T-helper 1 cell treated with Interleukin-12 subunit alpha and Interleukin-12 subunit beta and Interleukin-4 antibody, amounts not matched to agents 30 ng/mL and 1 ng/mL, for 36 hours (primary cell): Measurements from ENCODE around the gene CIRBP. TPM values are rescaled to one million over a fixed set of nuclear protein-coding genes. Genes with fewer than 3 reads are reported as not detected.

Experiments used
- intact Hi-C: fragments of 100-400 bp; cut with micrococcal nuclease; formaldehyde crosslinking; loops from one replicate; pipeline ENCODE4 v1.15.1; 2024
- total RNA-seq: library from RNA; stranded (reverse); gene quantifications from 2 replicates; pipeline ENCODE4 v1.2.3, GENCODE V29; 2022

CIRBP gene
- total RNA-seq, 1 donor from 2014 or later = 208 TPM

DNA sequence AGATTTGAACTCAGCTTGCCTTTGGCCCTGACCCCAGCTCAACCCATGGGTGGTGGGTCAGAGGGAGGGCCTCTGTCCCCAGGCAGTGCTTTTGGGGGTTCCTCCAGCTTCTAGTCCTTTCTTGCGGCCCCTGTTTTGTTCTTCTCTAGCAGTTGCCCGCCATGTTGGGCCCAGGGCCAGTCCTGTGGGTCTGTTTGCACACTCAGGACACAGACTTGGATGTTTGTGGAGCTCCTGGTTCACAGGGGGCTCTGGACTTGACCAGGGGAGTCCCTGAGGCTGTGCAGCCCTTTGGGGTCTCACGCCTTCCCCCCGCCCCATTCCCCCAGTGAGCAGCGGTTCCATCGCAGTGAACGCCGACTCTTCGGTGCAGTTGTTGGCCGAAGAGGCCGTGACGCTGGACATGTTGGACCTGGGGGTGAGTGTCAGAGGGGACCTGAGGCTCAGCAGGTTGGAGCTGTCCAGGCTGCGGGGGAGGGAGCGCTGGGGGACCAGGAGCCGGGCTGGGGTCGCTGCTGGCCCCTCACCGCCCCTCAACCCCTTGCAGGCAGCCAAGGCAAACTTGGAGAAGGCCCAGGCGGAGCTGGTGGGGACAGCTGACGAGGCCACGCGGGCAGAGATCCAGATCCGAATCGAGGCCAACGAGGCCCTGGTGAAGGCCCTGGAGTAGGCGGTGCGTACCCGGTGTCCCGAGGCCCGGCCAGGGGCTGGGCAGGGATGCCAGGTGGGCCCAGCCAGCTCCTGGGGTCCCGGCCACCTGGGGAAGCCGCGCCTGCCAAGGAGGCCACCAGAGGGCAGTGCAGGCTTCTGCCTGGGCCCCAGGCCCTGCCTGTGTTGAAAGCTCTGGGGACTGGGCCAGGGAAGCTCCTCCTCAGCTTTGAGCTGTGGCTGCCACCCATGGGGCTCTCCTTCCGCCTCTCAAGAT lies 25.1 kb upstream of the CIRBP start:
- intact Hi-C loops = loop anchor here (1.0 to 10.0 kb wide), 4 partner anchors 22 to 411 kb away; partner anchors contain the start of genes PCSK4 and TCF3

DNA sequence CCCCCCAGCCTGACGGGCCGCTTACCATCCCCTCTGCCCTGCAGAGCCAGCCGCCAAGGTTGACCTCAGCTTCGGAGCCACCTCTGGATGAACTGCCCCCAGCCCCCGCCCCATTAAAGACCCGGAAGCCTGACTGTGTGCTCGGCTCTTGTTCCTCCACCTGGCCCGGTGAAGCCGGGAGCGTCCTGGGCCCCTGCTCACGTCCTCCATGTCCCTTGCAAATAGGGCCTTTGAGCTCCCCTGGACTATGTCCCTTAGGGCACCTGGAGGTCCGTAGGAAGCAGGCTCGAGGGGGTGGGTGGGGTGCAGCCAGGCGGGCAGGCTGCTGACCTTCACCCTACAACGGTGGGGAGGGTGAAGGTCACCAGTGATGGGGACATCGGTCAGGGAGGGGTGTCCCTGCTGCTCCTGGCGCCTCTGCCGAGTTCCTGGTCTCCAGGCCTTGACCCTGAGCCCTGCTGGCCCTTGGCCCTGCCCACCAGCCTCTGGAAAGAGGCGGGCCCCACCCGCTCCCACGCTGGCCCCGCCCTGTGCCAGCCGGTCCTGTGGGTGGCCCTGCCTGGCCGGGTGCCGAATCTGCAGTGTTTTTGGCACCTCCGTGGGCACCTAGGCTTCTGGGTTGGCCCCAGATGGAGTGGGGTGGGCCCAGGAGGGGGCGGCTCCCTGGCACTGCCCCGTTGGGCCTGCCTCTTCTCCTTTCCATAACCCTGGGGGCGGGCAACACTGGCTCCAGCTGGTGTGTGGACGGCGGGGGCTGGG lies 24.3 kb upstream of the CIRBP start:
- intact Hi-C loops = loop anchor here (1.0 to 10.0 kb wide), 5 partner anchors 21 to 583 kb away; partner anchors contain the start of genes PCSK4, RNF126 and TCF3

DNA sequence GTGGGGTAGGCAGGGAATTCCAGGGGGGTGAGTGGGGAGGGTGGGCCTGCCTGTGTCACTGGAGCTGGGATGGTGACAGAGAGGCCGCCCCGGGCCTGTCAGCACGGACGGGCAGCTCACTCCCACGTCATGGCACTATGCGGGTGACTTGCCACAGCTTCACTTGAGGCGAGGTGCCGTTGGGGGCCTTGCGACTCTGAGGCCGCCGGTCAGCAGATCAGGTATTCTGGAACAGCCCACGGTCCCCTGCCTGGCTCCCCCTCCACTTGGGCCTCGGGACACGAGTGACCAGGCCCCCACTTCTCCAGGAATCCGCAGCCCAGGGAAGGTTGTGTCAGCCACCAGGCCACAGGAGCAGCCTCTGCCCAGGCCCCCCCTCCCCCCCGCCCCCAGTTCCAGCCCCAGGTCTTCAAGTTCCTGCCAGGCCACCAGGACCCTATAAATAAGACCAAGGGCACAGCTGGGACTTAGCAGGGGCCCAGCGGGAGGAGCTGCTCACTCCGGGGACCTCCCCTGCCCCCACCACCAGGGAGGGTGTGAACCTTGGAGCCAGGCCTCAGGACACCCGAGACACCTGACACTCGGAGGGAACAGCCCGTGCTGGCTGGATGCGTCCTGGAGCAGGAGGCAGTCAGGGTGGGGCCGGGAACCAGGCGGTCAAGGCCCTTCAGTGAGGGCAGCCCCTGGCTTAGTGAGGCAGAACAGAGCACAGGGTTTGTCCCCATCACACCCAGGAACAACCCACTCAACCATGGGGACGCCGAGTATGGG lies 23.5 kb upstream of the CIRBP start:
- intact Hi-C loops = loop anchor here (5.0 to 10.0 kb wide), 2 partner anchors 409 to 583 kb away; partner anchors contain the start of genes RNF126 and TCF3

DNA sequence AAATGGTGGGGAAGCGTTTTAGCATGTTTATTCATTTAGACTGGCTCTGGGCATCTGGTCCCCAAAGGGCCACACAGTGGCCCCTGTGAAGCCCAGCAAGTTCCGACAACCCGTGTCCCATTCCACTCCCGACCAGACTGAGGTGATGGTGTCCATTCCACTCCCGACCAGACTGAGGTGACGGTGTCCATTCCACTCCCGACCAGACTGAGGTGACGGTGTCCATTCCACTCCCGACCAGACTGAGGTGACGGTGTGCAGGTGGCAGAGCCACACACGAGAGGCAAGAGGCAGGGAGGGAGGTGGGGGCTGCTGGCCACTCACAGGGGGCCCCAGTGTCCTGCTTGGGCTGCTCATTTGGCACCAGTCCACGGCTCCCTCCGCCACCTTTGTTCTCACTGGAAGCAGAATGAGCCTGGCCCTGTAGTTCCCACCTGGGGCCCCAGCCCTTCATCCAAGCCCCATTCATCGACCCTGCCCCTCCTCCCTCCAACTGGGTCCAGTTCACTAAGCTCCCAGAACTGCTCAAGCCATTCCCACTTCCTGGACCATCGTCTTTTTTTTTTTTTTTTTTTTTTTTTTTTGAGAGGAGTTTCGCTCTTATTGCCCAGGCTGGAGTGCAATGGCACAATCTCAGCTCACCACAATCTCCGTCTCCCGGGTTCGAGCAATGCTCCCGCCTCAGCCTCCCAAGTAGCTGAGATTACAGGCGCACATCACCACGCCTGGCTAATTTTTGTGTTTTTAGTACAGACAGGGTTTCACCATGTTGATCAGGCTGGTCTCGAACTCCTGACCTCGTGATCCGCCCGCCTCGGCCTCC lies 22.7 kb upstream of the CIRBP start:
- intact Hi-C loops = loop anchor here (5.0 to 10.0 kb wide), 2 partner anchors 408 to 584 kb away; partner anchors contain the start of genes RNF126 and TCF3

GRCh38 chr19:1247748-1248138 lies 21.4 kb upstream of the CIRBP start:
- intact Hi-C loops = loop anchor here (2.0 to 10.0 kb wide), 4 partner anchors 385 to 585 kb away; partner anchors contain the start of genes RNF126 and TCF3

DNA sequence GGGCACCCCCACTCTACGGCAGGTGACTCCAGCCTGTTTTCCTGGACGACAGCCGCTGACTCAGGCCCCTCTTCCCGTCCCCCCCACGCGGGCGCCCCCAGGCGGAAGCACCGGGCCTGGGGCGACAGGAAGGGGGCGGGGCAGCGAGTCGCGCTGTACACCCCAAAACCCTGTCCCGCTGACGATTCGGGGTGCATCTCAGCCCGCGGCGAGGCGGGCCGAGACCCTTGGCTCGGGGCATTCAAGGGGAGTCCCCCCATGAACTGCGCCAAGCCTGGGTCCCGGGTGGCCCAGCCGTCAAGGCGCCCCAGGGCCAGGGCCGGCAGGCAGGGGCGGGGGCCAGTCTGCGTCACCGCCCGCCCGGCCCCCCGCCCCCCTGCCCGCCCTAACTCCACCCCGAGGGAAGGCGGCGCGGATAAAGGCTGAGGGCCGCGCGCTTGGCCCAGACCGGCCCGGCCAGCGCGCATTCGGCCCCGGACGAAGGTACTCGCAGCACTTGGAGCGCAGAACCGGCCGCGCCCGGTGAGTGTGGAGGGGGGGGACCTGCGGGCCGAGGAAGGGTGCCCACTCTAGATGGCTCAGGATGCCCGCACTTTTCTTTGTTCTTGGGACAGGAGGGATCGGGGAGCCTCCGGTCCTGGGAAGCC lies 20.9 kb upstream of the CIRBP start, which contains the start of gene MIDN:
Gene MIDN (plus strand): TSS at position 445 of the 647 bp plus-strand sequence. CDS start 1,714 bp downstream, outside the sequence.
- intact Hi-C loops = loop anchor here (2.0 to 10.0 kb wide), 4 partner anchors 385 to 586 kb away; partner anchors contain the start of genes RNF126 and TCF3

- intact Hi-C loops = loop anchor here (1.0 to 10.0 kb wide), 7 partner anchors 8 to 587 kb away; partner anchors contain the start of genes ATP5F1D, CIRBP, RNF126 and TCF3
Observed at GRCh38 chr19:1248786-1249297, 20.3 kb upstream of the CIRBP start.

DNA sequence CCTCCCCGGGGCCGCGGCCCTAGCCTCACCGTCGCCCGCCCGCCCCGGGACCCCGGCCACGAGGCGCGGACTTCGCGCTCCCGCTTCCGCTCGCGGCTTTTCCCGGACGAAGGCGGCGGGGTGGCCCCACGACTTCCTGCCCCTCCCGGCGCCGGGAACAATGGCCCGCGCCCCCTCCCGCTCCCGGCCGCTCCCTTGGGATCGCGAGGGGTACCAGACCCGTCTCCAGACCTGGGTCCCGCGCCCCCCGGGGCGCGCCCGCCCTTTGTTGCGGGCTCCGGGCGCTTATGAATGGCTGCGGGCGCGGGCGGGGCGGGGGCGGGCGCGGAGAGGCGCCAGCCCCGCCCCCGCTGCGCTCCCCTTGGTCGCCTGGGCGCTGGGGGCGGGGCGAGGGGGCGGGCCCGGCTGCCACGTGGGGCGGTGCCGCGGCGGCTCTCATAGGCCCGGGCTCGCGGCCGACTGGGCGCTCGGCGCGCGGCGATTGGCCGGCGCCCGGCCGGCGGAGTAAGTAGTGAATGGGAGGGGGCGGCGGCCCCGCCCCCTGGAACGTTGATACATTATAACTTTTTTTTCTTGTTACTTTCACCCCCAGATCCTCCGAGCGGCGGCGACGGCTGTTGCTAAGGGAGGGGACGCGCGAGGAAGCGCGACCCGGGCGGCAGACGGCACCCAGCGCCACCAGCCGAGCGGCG lies 19.7 kb upstream of the CIRBP start:
- intact Hi-C loops = loop anchor here (1.0 to 10.0 kb wide), 7 partner anchors 8 to 587 kb away; partner anchors contain the start of genes ATP5F1D, CIRBP, RNF126 and TCF3

DNA sequence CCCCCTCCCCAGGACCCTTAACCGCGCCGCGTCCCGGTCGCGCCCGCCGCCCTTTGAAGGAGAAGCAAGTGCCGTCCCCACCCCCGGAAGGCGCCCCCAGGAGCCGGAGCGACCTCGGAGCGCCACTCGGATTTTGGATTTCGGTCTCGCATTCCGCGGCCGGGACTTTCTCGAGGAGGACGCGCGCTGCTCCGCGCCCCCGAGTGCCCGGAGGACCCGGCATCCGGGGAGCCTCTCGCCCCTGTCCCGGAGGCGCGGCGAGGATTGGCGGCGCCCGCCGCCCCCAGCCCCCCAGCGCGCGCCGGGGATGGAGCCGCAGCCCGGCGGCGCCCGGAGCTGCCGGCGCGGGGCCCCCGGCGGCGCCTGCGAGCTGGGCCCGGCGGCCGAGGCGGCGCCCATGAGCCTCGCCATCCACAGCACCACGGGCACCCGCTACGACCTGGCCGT lies 19.1 kb upstream of the CIRBP start:
- intact Hi-C loops = loop anchor here (1.0 to 10.0 kb wide), 7 partner anchors 9 to 588 kb away; partner anchors contain the start of genes ATP5F1D, CIRBP, RNF126 and TCF3

DNA sequence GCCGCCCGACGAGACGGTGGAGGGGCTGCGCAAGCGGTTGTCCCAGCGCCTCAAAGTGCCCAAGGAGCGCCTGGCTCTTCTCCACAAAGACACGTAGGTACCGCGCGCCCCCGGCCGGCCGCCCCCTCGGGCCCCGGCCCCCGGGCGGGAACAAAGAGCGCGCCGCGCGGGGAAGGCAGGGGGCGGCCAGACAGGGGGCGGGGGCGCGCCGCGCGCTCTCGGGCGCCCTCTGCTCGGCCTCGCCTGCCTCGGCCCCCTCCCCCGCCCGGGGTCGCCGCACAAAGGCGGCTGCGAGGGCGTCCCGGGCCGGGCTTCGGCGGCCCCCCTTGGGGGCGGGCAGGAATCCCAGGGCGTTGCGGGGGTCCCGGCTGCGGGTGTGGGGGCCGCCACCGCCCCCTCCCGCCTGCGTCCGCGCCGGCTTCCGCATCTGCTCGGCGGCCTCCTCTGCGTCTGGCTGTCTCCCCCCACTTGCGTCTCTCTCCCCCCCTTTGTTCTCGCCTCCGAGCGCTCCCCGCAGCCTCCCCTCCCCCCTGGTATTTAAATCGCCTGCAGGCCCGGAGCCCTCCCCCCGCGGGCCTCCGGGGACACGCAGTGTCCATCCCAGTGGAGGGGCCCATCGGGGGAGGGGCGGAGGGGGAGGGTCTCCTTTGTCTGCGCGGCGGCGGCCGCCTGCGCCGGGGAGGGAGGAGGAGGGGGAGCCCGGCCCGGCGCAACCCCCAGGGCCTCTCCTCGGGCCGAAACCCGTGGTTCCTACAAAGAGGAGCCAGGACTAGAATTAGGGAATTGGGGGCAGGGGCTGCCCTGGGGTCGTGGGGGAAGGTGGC lies 18.5 kb upstream of the CIRBP start:
- intact Hi-C loops = no loop called here

DNA sequence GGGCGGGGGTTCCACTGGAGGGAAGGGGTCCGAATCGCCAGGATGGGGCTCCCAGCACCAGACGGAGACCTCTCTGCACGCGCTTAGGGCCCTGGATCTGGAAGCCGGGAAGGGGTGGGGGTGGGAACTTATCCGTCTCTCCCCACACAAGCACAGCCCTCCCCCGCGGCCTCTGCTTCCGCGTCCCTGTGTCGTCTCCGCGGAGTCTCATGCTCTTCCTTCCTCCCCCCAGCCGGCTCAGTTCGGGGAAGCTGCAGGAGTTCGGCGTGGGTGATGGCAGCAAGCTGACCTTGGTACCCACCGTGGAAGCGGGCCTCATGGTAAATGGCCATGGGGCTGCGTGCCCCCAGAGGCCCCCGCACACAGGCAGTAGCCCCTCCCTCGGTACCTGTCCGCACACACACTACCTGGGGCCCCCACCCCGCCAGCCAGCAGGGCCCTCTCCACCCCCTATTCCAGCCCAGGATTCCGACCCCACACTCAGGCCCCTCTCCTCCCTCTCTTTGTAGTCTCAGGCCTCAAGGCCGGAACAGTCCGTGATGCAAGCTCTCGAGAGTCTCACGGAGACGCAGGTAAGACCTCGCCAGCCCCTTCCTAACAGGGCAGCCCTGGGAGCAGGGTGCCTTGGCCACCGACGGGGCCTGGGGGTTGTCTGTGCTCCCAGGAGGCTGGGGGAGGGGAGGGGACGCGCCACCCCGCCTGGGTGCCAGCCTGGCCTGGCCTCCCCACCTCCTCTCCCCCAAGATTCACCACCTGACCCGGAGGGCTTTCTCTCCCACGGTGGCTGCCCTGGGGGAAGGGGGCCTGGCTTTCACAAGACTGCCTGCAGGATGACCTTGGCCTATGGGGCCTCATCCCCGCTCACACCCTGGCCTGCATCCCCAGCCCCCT lies 17.6 kb upstream of the CIRBP start:
- intact Hi-C loops = no loop called here

DNA sequence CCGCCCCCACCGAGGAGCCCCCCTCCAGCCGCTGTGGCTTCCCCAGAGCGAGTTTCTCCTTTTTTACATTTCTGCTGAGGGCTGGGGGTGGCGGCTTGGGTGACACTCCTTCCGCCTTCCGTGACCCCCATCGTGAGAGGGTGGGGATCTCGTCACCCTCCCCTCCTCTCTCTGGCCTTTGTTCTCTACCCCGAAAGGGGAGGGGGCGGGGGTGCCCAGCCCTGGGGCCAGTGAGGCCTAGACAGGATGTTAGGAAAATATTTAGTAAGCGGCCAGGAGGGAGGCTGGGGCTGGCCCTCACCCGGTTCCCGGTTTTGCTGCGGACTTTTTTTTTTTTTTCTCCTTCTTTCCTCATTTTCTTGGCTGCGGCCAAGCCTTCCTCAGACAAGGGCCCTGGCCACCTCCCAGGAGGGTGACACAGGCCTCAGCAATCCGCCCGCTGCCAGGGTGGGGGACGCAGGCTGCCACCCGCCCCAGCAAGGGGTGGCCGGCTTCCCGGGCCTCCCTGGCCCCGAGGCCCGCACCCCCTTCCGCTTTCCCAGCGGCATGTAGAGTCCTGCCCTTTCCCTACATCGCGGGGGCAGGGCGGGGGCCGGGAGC lies 16.8 kb upstream of the CIRBP start:
- intact Hi-C loops = no loop called here

DNA sequence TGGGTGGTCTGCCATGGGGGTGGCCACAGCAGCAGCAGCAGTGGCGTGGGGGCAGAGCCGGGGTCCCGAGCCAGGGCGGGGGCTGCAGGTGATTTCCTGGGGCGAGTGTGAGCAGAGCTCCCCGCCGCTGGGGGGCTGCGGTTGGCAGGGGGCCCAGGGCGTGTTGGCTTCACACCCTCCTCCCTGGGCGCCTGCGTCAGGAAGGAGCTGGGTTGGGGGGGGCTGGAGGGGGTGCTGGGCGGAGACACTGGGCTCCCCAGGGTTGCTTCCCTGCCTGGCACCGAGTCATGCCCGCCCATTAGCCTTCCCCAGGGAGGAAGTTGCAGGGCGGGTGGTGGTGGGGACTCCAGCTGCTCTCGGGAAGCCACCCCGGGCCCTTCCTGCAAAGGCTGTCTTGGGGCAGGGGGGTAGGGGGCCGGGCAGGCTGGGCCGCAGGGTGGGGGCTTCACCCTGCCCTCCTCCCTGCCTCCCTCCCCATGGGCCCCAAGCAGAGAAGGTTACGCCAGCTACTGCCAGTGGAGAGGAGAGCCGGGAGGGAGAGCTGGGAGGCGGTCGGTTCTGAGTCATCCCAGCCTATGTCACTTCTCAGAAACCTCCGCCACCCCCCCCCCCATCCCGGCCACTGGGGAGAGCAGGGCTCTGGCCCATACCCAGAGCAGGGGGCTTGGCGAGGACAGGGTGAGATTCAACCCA lies 16.2 kb upstream of the CIRBP start:
- intact Hi-C loops = no loop called here

- intact Hi-C loops = no loop called here
Observed at GRCh38 chr19:1253514-1254080, 15.5 kb upstream of the CIRBP start.

DNA sequence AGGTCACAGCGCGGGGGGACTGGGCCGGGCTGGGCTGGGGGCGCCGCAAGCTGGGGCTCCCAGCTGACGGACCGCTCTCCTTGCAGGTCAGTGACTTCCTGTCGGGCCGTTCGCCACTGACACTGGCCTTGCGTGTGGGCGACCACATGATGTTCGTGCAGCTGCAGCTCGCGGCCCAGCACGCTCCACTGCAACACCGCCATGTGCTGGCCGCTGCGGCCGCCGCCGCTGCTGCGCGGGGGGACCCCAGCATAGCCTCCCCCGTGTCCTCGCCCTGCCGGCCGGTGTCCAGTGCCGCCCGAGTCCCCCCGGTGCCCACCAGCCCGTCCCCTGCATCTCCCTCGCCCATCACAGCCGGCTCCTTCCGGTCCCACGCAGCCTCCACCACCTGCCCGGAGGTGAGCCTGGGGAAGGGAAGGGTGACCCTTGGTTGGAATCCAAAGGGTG lies 15.0 kb upstream of the CIRBP start:
- intact Hi-C loops = no loop called here
